HG03575 (cell line): ENCODE measurements around the gene RPL32.

ENCODE experiments used
- ATAC-seq: cut with Tn5 transposase; IDR thresholded peaks from one replicate; pipeline ENCODE4 v1.9.1; 2021; ENCODE audit not compliant: unreplicated experiment, insufficient number of reproducible peaks, low FRiP score; ENCODE audit errors: extremely low read depth

Gene RPL32

GRCh38 chr3:12837295-12837986 is 3.9 kb downstream of the RPL32 start:
- no peak for ATAC-seq

GRCh38 chr3:12835052-12835665 is 6.2 kb downstream of the RPL32 start:
- no peak for ATAC-seq

- ATAC-seq: no peak
Observed at GRCh38 chr3:12833222-12834161, 7.9 kb downstream of the RPL32 start.

GRCh38 chr3:12832350-12833221 is 8.8 kb downstream of the RPL32 start:
- no peak for ATAC-seq

GRCh38 chr3:12831301-12831866 is 10.0 kb downstream of the RPL32 start:
- ATAC-seq: no peak

GRCh38 chr3:12830785-12831156 is 10.6 kb downstream of the RPL32 start:
- no peak for ATAC-seq

GRCh38 chr3:12829886-12830784 is 11.2 kb downstream of the RPL32 start:
- no peak for ATAC-seq

GRCh38 chr3:12829404-12829803 is 12.0 kb downstream of the RPL32 start:
- ATAC-seq: no peak

- no peak for ATAC-seq
Observed at GRCh38 chr3:12828751-12829150, 12.6 kb downstream of the RPL32 start.

- no peak for ATAC-seq
Observed at GRCh38 chr3:12825156-12825555, 16.2 kb downstream of the RPL32 start.

GRCh38 chr3:12824299-12824698 is 17.1 kb downstream of the RPL32 start:
- ATAC-seq: no peak

GRCh38 chr3:12822725-12823373 is 18.5 kb downstream of the RPL32 start:
- no peak for ATAC-seq

GRCh38 chr3:12818773-12819172 is 22.6 kb downstream of the RPL32 start:
- ATAC-seq: no peak

GRCh38 chr3:12818273-12818672 is 23.1 kb downstream of the RPL32 start:
- ATAC-seq: no peak

- no peak for ATAC-seq
Observed at GRCh38 chr3:12817343-12817710, 24.0 kb downstream of the RPL32 start.

GRCh38 chr3:12816521-12817342 is 24.6 kb downstream of the RPL32 start:
- no peak for ATAC-seq

GRCh38 chr3:12815719-12816118 is 25.6 kb downstream of the RPL32 start:
- ATAC-seq: no peak
